ENCODE results near the gene HSH2D. TPM values are rescaled to one million over a fixed set of nuclear protein-coding genes. Genes with fewer than 3 reads are reported as not detected.

Gene HSH2D
- total and polyA plus RNA-seq, 2 of the 13 experiments (the other 11 are each of a cell fraction or from before 2014, with no cell fraction given): 0.69 to 3.2 TPM

- H3K4me3 ChIP-seq (replicated peaks in 1 of 3; ENCODE audit: insufficient read depth in 1 of 3, low read depth in 2 of 3, low read length in 3 of 3): peak overlapping the region; percentile 64 to 96 (median 95); a peak in 5 of 6 replicates
- ChIA-PET POLR2A (interaction anchor here (0.7 to 2.5 kb wide), 17 partner anchors 8 to 512 kb away, joined by 3 to 44 read pairs (median 6); partner anchors contain the start of genes AP1M1, CYP4F11, CYP4F12 and HSH2D), CTCF (ENCODE audit: low intra/inter-chr PET ratio, low total read pairs) (interaction anchor here (1.4 to 1.8 kb wide), 3 partner anchors 118 to 556 kb away, joined by 4 to 6 read pairs (median 6); no protein-coding TSS in a partner anchor)
- H3K9ac ChIP-seq (ENCODE audit: insufficient read depth, low read depth, low read length): peak overlapping the region; percentile 63
- peaks cover 8 to 13% of the 10 kb centered on the region in 2 experiments; a peak in 4 of 5 replicates for H3K36me3 ChIP-seq (replicated peaks in 1 of 2; ENCODE audit: control insufficient read depth in 1 of 2, insufficient read depth in 2 of 2, low read length in 2 of 2)
- H3K4me1 ChIP-seq (ENCODE audit: insufficient read depth, low read length): peaks cover 26% of the 10 kb centered on the region
- ATAC-seq: no peak
- 37% methylated on average over 18 of the region's 18 CpGs for WGBS (ENCODE audit: low lambda C conversion rate)
- peak overlapping the region; percentile 71 for H3K4me2 ChIP-seq (ENCODE audit: low read depth, low read length)
- H3K27ac ChIP-seq (ENCODE audit: extremely low read length, insufficient read depth, low read length): peak overlapping the region; percentile 20
- in situ Hi-C loops (cut with HindIII; ENCODE audit: extremely low pct_ligation_motif_present, low pct_unique_long_range_greater_than_20kb) (loop anchor here (5.0 kb wide), 1 partner anchor 142 kb away; no protein-coding TSS in a partner anchor), intact Hi-C loops (cut with micrococcal nuclease; ENCODE audit: unreplicated experiment) (loop anchor here (1.0 to 10.0 kb wide), 4 partner anchors 13 to 550 kb away; partner anchors contain the start of genes AP1M1 and RAB8A)
- peaks cover 18% of the 10 kb centered on the region for H3K79me2 ChIP-seq (ENCODE audit: insufficient read depth, low read length)
- FAIRE-seq: no peak
- H4K20me1 ChIP-seq (ENCODE audit: insufficient read depth, low read length): no peaks in the 10 kb centered on the region
- H3K9me3 ChIP-seq (ENCODE audit: low read length): no peaks in the 10 kb centered on the region
- no peak for DNase-seq (ENCODE audit: low spot score)
- TSS peak; percentile 80 for BruUV-seq (replicated peaks)
- H3K27me3 ChIP-seq (ENCODE audit: control insufficient read depth in 1 of 2, insufficient read depth in 2 of 2, low read length in 2 of 2): no peaks in the 10 kb centered on the region; a peak in 1 of 5 replicates
- H2AFZ ChIP-seq (ENCODE audit: low read length): no peak overlapping the region
- TF ChIP-seq IRF2 (CRISPR knock-in tag; IDR thresholded peaks at IDR 0.05): no peak
- 0 out of 2 replicates have a peak, but pooled peaks have one; percentile 15 for TF ChIP-seq HOXA5 (CRISPR knock-in tag; IDR thresholded peaks at IDR 0.05)
- TF ChIP-seq ZNF275 (CRISPR knock-in tag; IDR thresholded peaks at IDR 0.05; ENCODE audit: borderline replicate concordance): 0 out of 2 replicates have a peak, but pooled peaks have one; percentile 73
- TF ChIP-seq GFI1 (CRISPR knock-in tag; IDR thresholded peaks at IDR 0.05; ENCODE audit: borderline replicate concordance): peak; percentile 23; the same call in 1 of the 2 replicates
- TF ChIP-seq ZBTB34 (CRISPR knock-in tag; IDR thresholded peaks at IDR 0.05): no peak
- peak; percentile 96 for TF ChIP-seq ZNF770 (CRISPR knock-in tag; IDR thresholded peaks at IDR 0.05)
- no peak for TF ChIP-seq KAT8 (CRISPR knock-in tag; IDR thresholded peaks at IDR 0.05)
- peak; percentile 1; the same call in 1 of the 2 replicates for TF ChIP-seq ZFP82 (CRISPR knock-in tag; IDR thresholded peaks at IDR 0.05; ENCODE audit: borderline replicate concordance)
- TF ChIP-seq KDM5B (CRISPR knock-in tag; IDR thresholded peaks at IDR 0.05; ENCODE audit: borderline replicate concordance): 0 out of 2 replicates have a peak, but pooled peaks have one; percentile 65
- peak; percentile 78; the same call in 1 of the 2 replicates for TF ChIP-seq CHD4 (IDR thresholded peaks at IDR 0.05; ENCODE audit: borderline replicate concordance, low read length)
- peak; percentile 68; the same call in 1 of the 2 replicates for TF ChIP-seq KLF12 (CRISPR knock-in tag; IDR thresholded peaks at IDR 0.05; ENCODE audit: borderline replicate concordance)
- peak; percentile 38; the same call in 1 of the 2 replicates for TF ChIP-seq ZMYM3 (CRISPR knock-in tag; IDR thresholded peaks at IDR 0.05)
- TF ChIP-seq YEATS4 (CRISPR knock-in tag; IDR thresholded peaks at IDR 0.05; ENCODE audit: borderline replicate concordance): 0 out of 2 replicates have a peak, but pooled peaks have one; percentile 4
- peak; percentile 46; the same call in 1 of the 2 replicates for TF ChIP-seq ZNF121 (CRISPR knock-in tag; IDR thresholded peaks at IDR 0.05)
- TF ChIP-seq ZNF761 (CRISPR knock-in tag; conservative IDR thresholded peaks at IDR 0.05): no peak
- TF ChIP-seq ZBTB25 (CRISPR knock-in tag; IDR thresholded peaks at IDR 0.05): no peak
- TF ChIP-seq ADNP (CRISPR knock-in tag; IDR thresholded peaks at IDR 0.05): 0 out of 2 replicates have a peak, but pooled peaks have one; percentile 37
- peak; percentile 16; the same call in 1 of the 2 replicates for TF ChIP-seq ZNF891 (CRISPR knock-in tag; IDR thresholded peaks at IDR 0.05)
These were observed 41.2 kb downstream of the HSH2D start for GRCh38 chr19:16184665-16185122.
